GM12874 (cell line): Measurements from ENCODE around the gene MTA1.
A peak's percentile ranks its signal among the peaks of the same experiment; 100 is the strongest.

ENCODE experiments used
- TF ChIP-seq, protein P1 (sequence below): IDR thresholded peaks from 2 replicates; pipeline ENCODE4 v1.5.1; 2011; ENCODE audit warnings: low read depth, mild to moderate bottlenecking, control low read depth, low read length, moderate library complexity; ENCODE audit not compliant: insufficient read depth

The MTA1 gene

GRCh38 chr14:105490267-105490571, 70.6 kb downstream of the MTA1 start:
- TF ChIP-seq, protein P1, sequence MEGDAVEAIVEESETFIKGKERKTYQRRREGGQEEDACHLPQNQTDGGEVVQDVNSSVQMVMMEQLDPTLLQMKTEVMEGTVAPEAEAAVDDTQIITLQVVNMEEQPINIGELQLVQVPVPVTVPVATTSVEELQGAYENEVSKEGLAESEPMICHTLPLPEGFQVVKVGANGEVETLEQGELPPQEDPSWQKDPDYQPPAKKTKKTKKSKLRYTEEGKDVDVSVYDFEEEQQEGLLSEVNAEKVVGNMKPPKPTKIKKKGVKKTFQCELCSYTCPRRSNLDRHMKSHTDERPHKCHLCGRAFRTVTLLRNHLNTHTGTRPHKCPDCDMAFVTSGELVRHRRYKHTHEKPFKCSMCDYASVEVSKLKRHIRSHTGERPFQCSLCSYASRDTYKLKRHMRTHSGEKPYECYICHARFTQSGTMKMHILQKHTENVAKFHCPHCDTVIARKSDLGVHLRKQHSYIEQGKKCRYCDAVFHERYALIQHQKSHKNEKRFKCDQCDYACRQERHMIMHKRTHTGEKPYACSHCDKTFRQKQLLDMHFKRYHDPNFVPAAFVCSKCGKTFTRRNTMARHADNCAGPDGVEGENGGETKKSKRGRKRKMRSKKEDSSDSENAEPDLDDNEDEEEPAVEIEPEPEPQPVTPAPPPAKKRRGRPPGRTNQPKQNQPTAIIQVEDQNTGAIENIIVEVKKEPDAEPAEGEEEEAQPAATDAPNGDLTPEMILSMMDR: no peak

DNA sequence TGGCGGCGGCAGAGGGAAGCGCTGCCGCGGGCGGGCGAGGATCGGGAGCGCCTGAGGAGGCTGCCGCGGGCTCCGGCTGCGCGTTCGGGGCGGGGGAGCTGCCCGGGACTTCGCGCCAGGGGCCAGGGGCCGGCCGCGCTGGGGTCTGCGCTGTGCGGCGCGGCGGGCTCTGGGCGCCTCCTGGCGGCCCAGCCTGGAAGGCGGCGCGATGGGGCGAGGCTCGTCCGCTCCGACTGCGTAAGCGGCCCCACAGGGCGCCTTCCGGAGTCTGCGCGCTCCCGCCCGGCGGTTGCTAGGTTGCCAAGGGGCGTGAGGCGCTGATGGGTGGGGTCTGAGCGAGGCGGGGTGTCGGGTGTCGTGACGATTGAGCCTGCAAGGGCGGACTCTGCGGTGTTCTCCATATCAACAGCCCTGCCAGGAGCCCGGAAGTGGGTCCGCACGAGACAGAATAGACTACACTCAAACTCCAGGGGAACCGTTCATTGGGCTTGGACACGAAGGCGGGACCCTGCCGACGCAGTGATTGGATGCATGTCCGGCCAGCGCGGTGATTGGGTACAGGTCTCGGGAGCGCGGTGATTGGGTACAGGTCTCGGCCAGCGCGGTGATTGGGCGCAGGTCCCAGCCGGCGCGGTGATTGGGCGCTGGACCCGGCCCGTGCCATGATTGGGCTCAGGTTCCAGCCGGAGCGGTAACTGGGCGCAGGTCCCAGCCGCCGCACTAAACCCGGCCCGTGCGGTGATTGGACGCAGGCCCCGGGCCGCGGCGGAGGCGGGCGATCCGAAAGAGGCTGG, 71.1 kb downstream of the MTA1 start, which contains the start of gene TEDC1:
TSS of gene TEDC1 (plus strand) at position 675 of the 794 bp plus-strand sequence. CDS start 130 bp downstream, outside the sequence.
- TF ChIP-seq, protein P1: peak; percentile 89

DNA sequence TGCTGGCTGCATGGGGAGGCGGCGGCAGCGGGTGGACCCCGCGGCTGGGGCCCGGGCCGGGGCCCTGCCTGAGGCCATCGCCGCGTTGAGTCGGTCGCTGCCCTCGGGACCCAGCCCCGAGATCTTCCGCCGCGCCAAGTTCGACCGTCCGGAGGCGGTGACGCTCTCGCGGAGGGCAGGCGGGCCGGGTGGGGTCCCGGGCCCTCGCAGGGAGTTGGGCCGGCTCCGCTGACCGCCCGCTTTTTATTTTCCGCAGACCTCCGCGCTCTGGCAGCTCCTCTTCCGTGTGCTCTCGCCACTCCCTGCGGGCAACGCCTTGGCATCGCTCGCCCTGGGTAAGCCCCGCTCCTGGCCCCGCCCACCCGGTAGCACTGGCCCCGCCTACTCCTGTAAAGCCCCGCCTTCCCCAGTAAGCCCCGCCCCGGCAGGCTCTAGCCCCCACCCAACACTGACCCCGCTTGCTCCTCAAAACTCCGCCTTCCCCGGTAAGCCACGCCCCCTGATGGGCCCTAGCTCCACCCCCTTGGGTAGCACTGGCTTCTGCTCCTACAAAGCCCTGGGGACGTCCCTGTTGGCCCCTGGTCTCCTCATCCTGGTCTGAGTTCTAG, 71.8 kb downstream of the MTA1 start:
- TF ChIP-seq, protein P1: no peak

DNA sequence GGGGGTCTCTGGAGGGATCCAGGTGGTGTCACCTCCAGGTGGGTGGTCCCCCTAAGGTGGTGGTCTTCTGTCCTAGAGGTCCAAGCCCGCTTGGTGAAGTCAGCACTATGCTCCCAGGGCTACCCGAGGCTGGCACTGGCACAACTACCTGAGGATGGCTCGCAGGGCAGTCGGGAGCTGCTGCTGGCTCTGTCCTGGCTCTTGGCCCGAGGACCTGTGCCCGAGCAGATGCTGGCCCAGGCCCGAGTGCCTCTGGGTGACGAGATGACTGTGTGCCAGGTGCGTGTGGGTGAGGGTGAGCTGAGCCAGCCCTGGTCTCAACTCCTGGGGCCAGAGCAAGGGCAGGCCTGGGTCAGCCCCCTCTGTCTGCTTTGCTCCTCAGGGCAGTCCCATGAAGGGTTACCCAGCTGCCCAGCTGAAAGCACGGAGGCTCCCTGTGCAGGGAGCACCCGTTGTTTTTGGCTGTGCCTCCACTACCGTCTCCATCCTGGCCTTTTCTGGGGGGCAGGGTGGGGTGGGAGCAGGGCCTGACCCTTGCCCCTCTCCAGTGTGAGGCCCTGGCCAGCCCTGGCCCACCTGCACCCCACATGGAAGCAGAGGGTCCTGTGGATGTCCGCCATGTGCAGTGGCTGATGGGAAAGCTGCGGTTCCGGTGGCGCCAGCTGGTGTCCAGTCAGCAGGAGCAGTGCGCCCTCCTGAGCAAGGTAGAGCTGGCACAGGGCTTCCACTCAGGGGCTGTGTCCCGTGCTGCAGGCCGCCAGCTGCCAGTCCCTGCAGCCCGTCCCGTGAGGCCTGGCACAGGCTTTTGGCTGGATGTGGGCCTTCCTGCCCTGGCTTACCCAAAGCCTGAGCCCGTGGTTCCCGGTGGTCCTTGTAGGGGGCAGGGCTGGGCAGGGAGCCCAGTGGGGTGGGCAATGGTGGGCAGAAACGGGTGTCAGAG, 72.7 kb downstream of the MTA1 start:
- TF ChIP-seq, protein P1: no peak

- TF ChIP-seq, protein P1: no peak
These were observed 73.6 kb downstream of the MTA1 start for GRCh38 chr14:105492971-105493871.

DNA sequence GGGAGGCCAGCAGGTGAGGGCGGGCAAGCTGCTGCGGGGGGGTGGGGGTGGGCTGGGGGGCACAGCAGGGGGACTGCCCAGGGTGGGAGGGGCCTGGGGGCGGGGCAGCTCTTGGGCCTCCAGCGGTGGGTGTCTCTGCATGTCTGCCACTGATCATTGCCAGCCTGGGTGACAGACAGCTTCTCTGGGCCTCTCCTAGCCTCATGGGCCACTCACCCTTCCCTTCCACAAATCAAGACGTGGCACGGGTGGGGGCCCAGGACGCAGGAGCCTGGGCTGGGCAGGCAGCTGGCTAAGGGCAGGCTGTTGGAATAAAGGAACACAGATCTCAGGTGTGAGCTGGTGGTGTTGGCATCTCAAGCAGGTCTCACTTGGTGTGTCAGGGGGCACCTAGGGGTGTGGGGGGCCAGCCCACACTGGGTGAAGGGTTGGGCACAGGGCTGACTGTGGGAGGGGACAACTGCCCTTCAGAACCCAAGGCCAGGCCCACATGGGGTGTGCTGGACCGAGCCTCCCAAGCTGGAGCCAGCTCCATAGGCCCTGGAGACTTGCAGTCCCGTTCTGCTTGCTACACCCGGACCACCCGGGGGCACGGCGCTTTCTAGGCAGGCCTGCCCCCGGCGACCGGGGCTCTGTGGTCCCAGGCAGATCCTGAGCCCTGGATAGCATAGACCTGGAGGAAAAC, 74.4 kb downstream of the MTA1 start:
- TF ChIP-seq, protein P1: no peak
